Heart left ventricle (tissue), 16 donors: ENCODE results near the gene IDUA. TPM values are rescaled to one million over a fixed set of nuclear protein-coding genes. Genes with fewer than 3 reads are reported as not detected.

ENCODE experiments used
- ATAC-seq, 4 donors: fragments of 200-7000 bp; cut with Tn5 transposase; one replicate each; pipeline ENCODE4 v1.9.1; 2020 to 2022; ENCODE audit warnings: moderate library complexity in 4 of 4, mild to moderate bottlenecking in 3 of 4, moderate number of reproducible peaks in 1 of 4
- DNase-seq, 5 donors: peaks; one replicate each; pipeline ENCODE4 v3.0.0-alpha.2; 2020
- H3K27ac ChIP-seq, 12 donors: fragments of 200-600 bp; sonication (generic) in 4 of 12; one replicate each; pipeline versions ENCODE4 v1.5.0 to v1.8.0; 2016 to 2022; ENCODE audit warnings: mild to moderate bottlenecking in 2 of 12
- H3K27me3 ChIP-seq, 9 donors: fragments of 200-600 bp; sonication (generic) in 2 of 9; one replicate each; pipeline versions ENCODE4 v1.5.1 to v1.8.0; 2016 to 2022; ENCODE audit warnings: mild to moderate bottlenecking in 3 of 9
- H3K36me3 ChIP-seq, 9 donors: fragments of 200-600 bp; sonication (generic) in 2 of 9; one replicate each; pipeline versions ENCODE4 v1.5.0 to v1.8.0; 2018 to 2022; ENCODE audit warnings: mild to moderate bottlenecking in 2 of 9
- H3K4me1 ChIP-seq, 12 donors: fragments of 200-600 bp; sonication (generic) in 4 of 12; one replicate each; pipeline versions ENCODE4 v1.5.0 to v1.8.0; 2016 to 2022; ENCODE audit warnings: mild to moderate bottlenecking in 3 of 12
- H3K4me3 ChIP-seq, 12 donors: fragments of 200-600 bp; sonication (generic) in 4 of 12; one replicate each; pipeline versions ENCODE4 v1.5.0 to v1.8.0; 2017 to 2022; ENCODE audit warnings: mild to moderate bottlenecking in 9 of 12, moderate library complexity in 4 of 12
- H3K9me3 ChIP-seq, 12 donors: fragments of 200-600 bp; sonication (generic) in 4 of 12; one replicate each; pipeline versions ENCODE4 v1.5.0 to v1.8.0; 2016 to 2022; ENCODE audit warnings: mild to moderate bottlenecking in 1 of 12
- POLR2A ChIP-seq, 2 donors: fragments of 450-650 bp; IDR thresholded peaks; one replicate each; pipeline ENCODE4 v1.6.1; 2017; ENCODE audit warnings: antibody characterized with exemption in 2 of 2, mild to moderate bottlenecking in 2 of 2, moderate library complexity in 2 of 2
- WGBS, 4 donors: extraction: QIAGEN DNeasy Blood & Tissue Kit in 2 of 4; methylation state at CpG; one replicate each; pipeline versions ENCODE4 v1.1.5 to v1.1.7; 2013 to 2018; 5-methylcytosine and 5-hydroxymethylcytosine counted together
- intact Hi-C, 10 donors: fragments of 100-400 bp; cut with DNase I; formaldehyde crosslinking; loops; one replicate each; pipeline versions ENCODE4 v1.11.1 to v1.14.2; 2022
- polyA plus RNA-seq, 2 donors: library from polyadenylated mRNA; stranded (reverse); fragments of 200-250 nt; gene quantifications; one replicate each; pipeline ENCODE4 v1.2.3, GENCODE V29; 2013
- total RNA-seq, 9 donors: library from RNA; depleted of rRNA in 2 of 9; stranded (reverse); fragments of >200 nt in 2 of 9; fragmentation: NEBNext Ultra II Directional in 3 of 9; extraction: Animal tissue kit (Norgen Biotek cat#: 25700) in 3 of 9; gene quantifications; one replicate each; pipeline versions ENCODE4 v1.1.0 to v1.2.4, GENCODE V29; 2016 to 2023
- TF ChIP-seq, protein P1 (sequence below), 12 donors: fragments of 200-600 bp; sonication (generic) in 4 of 12; IDR thresholded peaks; one replicate each; pipeline versions ENCODE4 v1.5.0 to v1.8.0; 2018 to 2022; ENCODE audit warnings: antibody characterized with exemption in 12 of 12, mild to moderate bottlenecking in 5 of 12
- donor health status: ischemic (EF 13 %, LVEDD 7.1; RV severe dilation, severe dysfunction).
- donor health status: healthy with polysubstance abuse.
- donor health status: DM: no; HTN: yes; CAD: no.
- donor health status: DM: no; HTN: no; CAD: no.
- donor health status: ischemic (EF 25% LVEDD 6.9; RV normal size, moderate dysfunction).
- donor health status: ischemic (EF 25% LVEDD 5.7; RV mildly dilated, moderate dysfunction).
- donor health status: healthy.
- donor health status: DM: yes; HTN: yes; CAD: no.
- donor health status: ischemic (EF 35%, LVEDD 5.7; RV mildly dilated, moderate dysfunction).
- donor health status: nonischemic (EF 11% LVEDD 7.7; RV severe dilation, severe dysfunction).
- donor health status: DM: yes; HTN: yes; CAD: no.
- donor health status: PGD.
- donor health status: ischemic (EF 29% LVEDD 5.4; RV normal size, mild dysfunction).
- donor health status: nonischemic (EF 23%, LVEDD 6.1; RV moderate dilation, normal function).

Gene IDUA
- total and polyA plus RNA-seq, 11 donors: 3.2 to 17.4 (median 6.8) TPM

DNA sequence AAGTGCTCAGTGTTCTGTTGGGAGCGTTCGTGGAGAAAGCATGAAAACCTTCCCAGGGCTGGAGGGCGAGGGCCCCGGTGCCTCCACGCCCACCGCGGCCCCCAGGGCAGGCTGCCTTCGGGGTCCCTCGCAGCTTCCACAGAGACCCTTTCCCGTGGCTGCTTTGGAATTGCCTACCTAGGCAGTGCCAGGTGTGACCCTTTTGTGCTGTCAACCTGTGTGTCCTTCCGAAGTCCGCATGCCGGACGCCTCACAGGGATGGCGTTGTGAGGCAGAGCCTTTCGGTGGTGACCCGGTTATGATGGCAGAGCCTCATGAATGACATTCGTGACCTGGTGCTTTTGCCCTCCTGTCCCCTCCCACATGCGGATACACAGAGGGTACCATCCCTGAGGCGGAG is 37.2 kb upstream of the IDUA start:
- Histone ChIP-seq H3K4me3 (no peak overlapping the region), H3K27ac (no peak overlapping the region), H3K9me3 (no peaks in the 10 kb centered on the region), H3K4me1 (peaks cover 0 to 18% (median 0%) of the 10 kb centered on the region in 12 donors), H3K27me3 (no peaks in the 10 kb centered on the region), H3K36me3 (peaks cover 0 to 25% (median 10%) of the 10 kb centered on the region in 9 donors)
- TF ChIP-seq, protein P1, sequence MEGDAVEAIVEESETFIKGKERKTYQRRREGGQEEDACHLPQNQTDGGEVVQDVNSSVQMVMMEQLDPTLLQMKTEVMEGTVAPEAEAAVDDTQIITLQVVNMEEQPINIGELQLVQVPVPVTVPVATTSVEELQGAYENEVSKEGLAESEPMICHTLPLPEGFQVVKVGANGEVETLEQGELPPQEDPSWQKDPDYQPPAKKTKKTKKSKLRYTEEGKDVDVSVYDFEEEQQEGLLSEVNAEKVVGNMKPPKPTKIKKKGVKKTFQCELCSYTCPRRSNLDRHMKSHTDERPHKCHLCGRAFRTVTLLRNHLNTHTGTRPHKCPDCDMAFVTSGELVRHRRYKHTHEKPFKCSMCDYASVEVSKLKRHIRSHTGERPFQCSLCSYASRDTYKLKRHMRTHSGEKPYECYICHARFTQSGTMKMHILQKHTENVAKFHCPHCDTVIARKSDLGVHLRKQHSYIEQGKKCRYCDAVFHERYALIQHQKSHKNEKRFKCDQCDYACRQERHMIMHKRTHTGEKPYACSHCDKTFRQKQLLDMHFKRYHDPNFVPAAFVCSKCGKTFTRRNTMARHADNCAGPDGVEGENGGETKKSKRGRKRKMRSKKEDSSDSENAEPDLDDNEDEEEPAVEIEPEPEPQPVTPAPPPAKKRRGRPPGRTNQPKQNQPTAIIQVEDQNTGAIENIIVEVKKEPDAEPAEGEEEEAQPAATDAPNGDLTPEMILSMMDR (IDR thresholded peaks at IDR 0.05): no peak
- TF ChIP-seq POLR2A (IDR thresholded peaks at IDR 0.05): no peak
- DNase-seq (no peak), ATAC-seq (no peak)
- intact Hi-C loops: no loop called here
- WGBS, 4 donors: 92 to 96% (median 94%) methylated on average over 17 to 20 of the region's 20 CpGs

DNA sequence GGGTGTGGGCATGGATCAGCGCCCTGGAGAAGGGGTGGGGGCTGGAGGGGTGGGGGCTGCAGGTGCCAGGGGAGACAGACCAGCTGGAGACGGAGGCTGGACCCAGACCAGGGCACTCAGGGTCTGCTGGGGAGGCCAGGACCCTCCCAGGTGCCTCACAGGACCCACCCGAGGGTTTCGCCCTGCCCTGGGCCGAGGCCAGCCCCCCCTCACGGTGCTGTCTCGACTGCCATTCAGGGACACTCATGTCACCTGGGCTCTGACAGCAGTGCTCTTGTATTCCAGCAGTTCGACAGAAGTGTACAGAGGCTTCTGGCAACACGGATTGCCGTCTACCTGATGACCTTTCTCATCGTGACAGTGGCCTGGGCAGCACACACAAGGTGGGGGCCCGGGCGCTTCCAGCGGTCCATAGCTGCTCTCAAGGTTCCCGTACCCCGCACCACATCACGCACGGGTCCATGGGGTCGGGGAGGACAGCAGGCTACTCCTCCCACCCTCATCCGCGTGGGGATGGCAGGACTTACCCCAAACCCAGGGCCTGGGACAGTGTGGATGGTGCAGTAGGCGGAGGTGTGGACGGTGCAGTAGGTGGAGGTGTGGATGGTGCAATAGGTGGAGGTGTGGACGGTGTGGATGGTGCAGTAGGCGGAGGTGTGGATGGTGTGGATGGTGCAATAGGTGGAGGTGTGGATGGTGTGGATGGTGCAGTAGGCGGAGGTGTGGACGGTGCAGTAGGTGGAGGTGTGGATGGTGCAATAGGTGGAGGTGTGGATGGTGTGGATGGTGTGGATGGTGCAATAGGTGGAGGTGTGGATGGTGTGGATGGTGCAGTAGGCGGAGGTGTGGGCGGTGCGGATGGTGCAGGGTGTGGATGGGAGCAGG is 36.5 kb upstream of the IDUA start:
- 89 to 93% (median 91%) methylated on average over 23 to 30 of the region's 30 CpGs for WGBS, 4 donors
- intact Hi-C loops: no loop called here

DNA sequence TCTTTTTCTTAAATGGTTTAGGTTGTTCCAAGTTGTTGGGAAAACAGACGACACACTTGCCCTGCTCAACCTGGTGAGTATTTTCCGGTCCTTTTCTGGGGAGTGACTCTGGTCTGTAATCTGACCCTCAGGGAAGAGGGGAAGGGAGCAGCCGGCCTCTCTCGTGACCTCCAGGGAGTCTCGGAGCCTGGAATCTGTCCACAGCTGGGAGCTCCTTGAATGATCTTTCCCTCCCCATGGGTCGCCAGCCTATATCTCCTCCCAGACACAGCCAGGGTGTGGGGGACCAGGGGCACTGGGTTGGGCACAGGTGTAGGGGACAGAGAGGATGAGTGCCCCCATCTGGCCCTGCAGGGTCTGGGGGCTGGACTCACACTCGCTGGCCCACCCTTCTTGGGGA is 35.7 kb upstream of the IDUA start:
- TF ChIP-seq POLR2A (IDR thresholded peaks at IDR 0.05): no peak
- TF ChIP-seq, protein P1 (IDR thresholded peaks at IDR 0.05): no peak
- DNase-seq (no peak), ATAC-seq (peak in 1 of 4 donors; percentile 15)
- Histone ChIP-seq H3K9me3 (no peaks in the 10 kb centered on the region), H3K4me1 (peaks cover 0 to 16% (median 0%) of the 10 kb centered on the region in 12 donors), H3K27ac (no peak overlapping the region), H3K4me3 (no peak overlapping the region), H3K27me3 (no peaks in the 10 kb centered on the region), H3K36me3 (peaks cover 0 to 34% (median 22%) of the 10 kb centered on the region in 9 donors)
- WGBS, 4 donors: 73 to 79% (median 77%) methylated on average over 6 to 7 of the region's 7 CpGs
- intact Hi-C loops: no loop called here

More for the DNA sequence above, 36.5 kb upstream of the IDUA start:
- TF ChIP-seq, protein P1 (IDR thresholded peaks at IDR 0.05): no peak
- no peak for TF ChIP-seq POLR2A (IDR thresholded peaks at IDR 0.05)
- Histone ChIP-seq H3K4me1 (peaks cover 0 to 18% (median 0%) of the 10 kb centered on the region in 12 donors), H3K27me3 (no peaks in the 10 kb centered on the region), H3K36me3 (peaks cover 0 to 32% (median 16%) of the 10 kb centered on the region in 9 donors), H3K27ac (no peak overlapping the region), H3K4me3 (no peak overlapping the region), H3K9me3 (no peaks in the 10 kb centered on the region)
- ATAC-seq (no peak), DNase-seq (peak in 2 of 5 donors; percentile 4 to 16)
